B cell (primary cell): ENCODE results near the gene LRRC37A2. TPM values are rescaled to one million over a fixed set of nuclear protein-coding genes. Genes with fewer than 3 reads are reported as not detected.
"Not testable (repeated sequence)": the region's sequence is repeated elsewhere in the genome, so short reads cannot be mapped to it uniquely, and the experiment has no call there.

ENCODE experiments used
- ATAC-seq: fragments of 200-7000 bp; cut with Tn5 transposase; one replicate; pipeline ENCODE4 v1.10.0; 2021; ENCODE audit warnings: low read depth, mild to moderate bottlenecking, moderate number of reproducible peaks, moderate library complexity
- CTCF ChIA-PET: fragments of 350-600 bp; sonication (Branson Sonifier 250); formaldehyde crosslinking; loops from one replicate; lab custom pipeline; 2021; ENCODE audit warnings: antibody characterized with exemption, inconsistent platforms; lab: Charles Lee
- POLR2A ChIA-PET: fragments of 350-600 bp; sonication (Branson Sonifier 250); formaldehyde crosslinking; loops from one replicate; lab custom pipeline; 2021; ENCODE audit warnings: antibody characterized with exemption; lab: Charles Lee
- DNase-seq: peaks from one replicate; pipeline ENCODE4 v3.0.0; 2013
- H2AFZ ChIP-seq: 2 replicates; pipeline ENCODE4 v1.6.1; 2012; ENCODE audit warnings: mild to moderate bottlenecking, low read depth, low read length; ENCODE audit not compliant: insufficient read depth, poor library complexity, severe bottlenecking
- H3K27ac ChIP-seq, 2 donors: 1 replicate in 1 of 2; 2 replicates in 1 of 2; pipeline ENCODE4 v1.5.1; 2012 to 2013; ENCODE audit warnings: low read length in 2 of 2, mild to moderate bottlenecking in 2 of 2, moderate library complexity in 1 of 2
- H3K27me3 ChIP-seq, 4 experiments: fragments of 200-600 bp in 1 of 4; sonication (generic) in 1 of 4; replicated peaks in 1 of 4; 1 replicate in 2 of 4; 2 replicates in 2 of 4; pipeline versions ENCODE4 v1.6.1 to v1.7.0; 2013 to 2016; ENCODE audit warnings: low read length in 3 of 4, mild to moderate bottlenecking in 2 of 4, mixed read lengths in 1 of 4, moderate library complexity in 1 of 4; ENCODE audit not compliant: insufficient read depth in 4 of 4, control insufficient read depth in 3 of 4; ENCODE audit errors: control extremely low read depth in 1 of 4
- H3K36me3 ChIP-seq, 2 experiments: replicated peaks in 1 of 2; 1 replicate in 1 of 2; 2 replicates in 1 of 2; pipeline versions ENCODE4 v1.6.1 to v1.7.1; 2013; ENCODE audit warnings: low read length in 1 of 2; ENCODE audit not compliant: insufficient read depth in 2 of 2, control insufficient read depth in 1 of 2; ENCODE audit errors: control extremely low read depth in 1 of 2, extremely low read depth in 1 of 2
- H3K4me1 ChIP-seq, 2 donors: fragments of 200-600 bp in 1 of 2; sonication (generic) in 1 of 2; 1 replicate in 1 of 2; 2 replicates in 1 of 2; pipeline versions ENCODE4 v1.5.1 to v1.6.1; 2013 to 2017; ENCODE audit warnings: low read length in 2 of 2; ENCODE audit not compliant: control insufficient read depth in 2 of 2, insufficient read depth in 2 of 2
- H3K4me2 ChIP-seq: replicated peaks from 2 replicates; pipeline ENCODE3; 2012; ENCODE audit warnings: mild to moderate bottlenecking, low read depth, low read length; ENCODE audit not compliant: poor library complexity, severe bottlenecking
- H3K4me3 ChIP-seq, 5 experiments: fragments of 200-600 bp in 1 of 5; sonication (generic) in 1 of 5; 1 replicate in 3 of 5; 2 replicates in 2 of 5; pipeline versions ENCODE4 v1.5.1 to v1.7.0; 2011 to 2016; ENCODE audit warnings: low read length in 4 of 5, mild to moderate bottlenecking in 4 of 5, low read depth in 2 of 5, control low read depth in 1 of 5, moderate library complexity in 1 of 5; ENCODE audit not compliant: insufficient read depth in 1 of 5; ENCODE audit errors: control extremely low read depth in 1 of 5, extremely low read depth in 1 of 5
- H3K79me2 ChIP-seq: fragments of 200-600 bp; sonication (generic); one replicate; pipeline ENCODE4 v1.6.0; 2016; ENCODE audit warnings: low read length; ENCODE audit not compliant: control insufficient read depth, insufficient read depth
- H3K9ac ChIP-seq: fragments of 200-600 bp; sonication (generic); 2 replicates; pipeline ENCODE4 v1.6.1; 2017; ENCODE audit warnings: mild to moderate bottlenecking, low read length, moderate library complexity
- H3K9me3 ChIP-seq, 3 donors: one replicate each; pipeline versions ENCODE4 v1.6.1 to v1.7.1; 2013; ENCODE audit warnings: low read length in 2 of 3; ENCODE audit not compliant: control insufficient read depth in 2 of 3, insufficient read depth in 1 of 3; ENCODE audit errors: control extremely low read depth in 1 of 3
- H4K20me1 ChIP-seq: 2 replicates; pipeline ENCODE4 v1.6.0; 2012; ENCODE audit warnings: mild to moderate bottlenecking, low read length; ENCODE audit not compliant: insufficient read depth, control insufficient read depth, poor library complexity, severe bottlenecking
- H3K27ac Mint-ChIP-seq: one replicate; pipeline ENCODE4 v1.8.0; 2021; ENCODE audit warnings: mixed read lengths
- H3K27me3 Mint-ChIP-seq: one replicate; pipeline ENCODE4 v1.8.0; 2021; ENCODE audit warnings: mixed read lengths
- H3K4me1 Mint-ChIP-seq: one replicate; pipeline ENCODE4 v1.8.0; 2021; ENCODE audit warnings: mixed read lengths
- H3K4me3 Mint-ChIP-seq: one replicate; pipeline ENCODE4 v1.8.0; 2021; ENCODE audit warnings: mixed read lengths
- H3K9me3 Mint-ChIP-seq: one replicate; pipeline ENCODE4 v1.8.0; 2022; ENCODE audit warnings: mixed read lengths; ENCODE audit not compliant: insufficient read depth
- WGBS: methylation state at CpG from one replicate; pipeline ENCODE4 v1.1.5; 2013; ENCODE audit warnings: missing lambda C conversion rate; ENCODE audit not compliant: insufficient coverage; 5-methylcytosine and 5-hydroxymethylcytosine counted together
- intact Hi-C: fragments of 100-400 bp; cut with micrococcal nuclease; formaldehyde crosslinking; loops from one replicate; pipeline ENCODE4 v1.10.0; 2022
- polyA plus RNA-seq: library from polyadenylated mRNA; depleted of rRNA; stranded (reverse); fragments of >200 nt; gene quantifications from 2 replicates; pipeline ENCODE4 v1.2.3, GENCODE V29; 2012
- total RNA-seq, 2 donors: library from RNA; stranded (reverse); fragments of 120-200 nt in 1 of 2; gene quantifications; 1 replicate in 1 of 2; 2 replicates in 1 of 2; pipeline versions ENCODE4 v1.2.3 to v1.2.4, GENCODE V29; 2013 to 2022

Gene LRRC37A2
- total and polyA plus RNA-seq, 2 donors (not counting 1 experiment from before 2014, with no cell fraction given) = 17.8 to 46.5 TPM

GRCh38 chr17:46590157-46591146 lies 78.2 kb downstream of the LRRC37A2 start, which contains the start of gene NSF:
TSS of gene NSF (plus strand) at chr17:46590669. CDS start at chr17:46590776, 107 bp downstream.
- H3K36me3 ChIP-seq, H3K9ac ChIP-seq, H3K4me3 ChIP-seq, intact Hi-C loops, H3K27me3 Mint-ChIP-seq, H4K20me1 ChIP-seq, H3K4me2 ChIP-seq, CTCF ChIA-PET, H2AFZ ChIP-seq, H3K4me1 ChIP-seq, H3K27ac Mint-ChIP-seq, H3K9me3 ChIP-seq, H3K79me2 ChIP-seq, H3K27me3 ChIP-seq, H3K4me1 Mint-ChIP-seq, H3K27ac ChIP-seq, H3K9me3 Mint-ChIP-seq, H3K4me3 Mint-ChIP-seq, DNase-seq, POLR2A ChIA-PET: not testable (repeated sequence)
- no CpG with 5 or more reads among the region's 95 CpGs for WGBS
- ATAC-seq = peak; percentile 79

GRCh38 chr17:46591332-46591731 lies 79.1 kb downstream of the LRRC37A2 start:
- H3K9me3 Mint-ChIP-seq, H3K9me3 ChIP-seq, intact Hi-C loops, H3K79me2 ChIP-seq, H3K4me1 ChIP-seq, H3K4me1 Mint-ChIP-seq, H2AFZ ChIP-seq, CTCF ChIA-PET, H3K4me3 Mint-ChIP-seq, H4K20me1 ChIP-seq, H3K27me3 Mint-ChIP-seq, H3K4me3 ChIP-seq, DNase-seq, H3K9ac ChIP-seq, H3K27me3 ChIP-seq, H3K4me2 ChIP-seq, H3K27ac ChIP-seq, H3K27ac Mint-ChIP-seq, H3K36me3 ChIP-seq, POLR2A ChIA-PET: not testable (repeated sequence)
- peak; percentile 69 for ATAC-seq
- WGBS = no CpG with 5 or more reads among the region's 7 CpGs

- H3K4me1 Mint-ChIP-seq, H3K9ac ChIP-seq, intact Hi-C loops, H2AFZ ChIP-seq, H3K79me2 ChIP-seq, H3K36me3 ChIP-seq, H3K9me3 ChIP-seq, H3K27ac Mint-ChIP-seq, DNase-seq, H3K9me3 Mint-ChIP-seq, H4K20me1 ChIP-seq, H3K4me1 ChIP-seq, H3K27ac ChIP-seq, POLR2A ChIA-PET, H3K4me3 ChIP-seq, CTCF ChIA-PET, H3K4me2 ChIP-seq, H3K27me3 Mint-ChIP-seq, H3K4me3 Mint-ChIP-seq, ATAC-seq, H3K27me3 ChIP-seq: not testable (repeated sequence)
- WGBS = no CpG with 5 or more reads among the region's 3 CpGs
Observed at GRCh38 chr17:46598344-46598931, 86.2 kb downstream of the LRRC37A2 start.
